NOMO-1 treated with dmso at 0.1 percent for 144 hours (cell line): ENCODE data around the gene FBXW11.

Experiments
- DNase-seq: peaks from one replicate; lab custom pipeline; 2025; ENCODE audit not compliant: unreplicated experiment; lab: John Stamatoyannopoulos, UW

Gene FBXW11

GRCh38 chr5:171872666-171873065, 133.8 kb downstream of the FBXW11 start:
- DNase-seq: no peak

- no peak for DNase-seq
These were observed 134.7 kb downstream of the FBXW11 start for GRCh38 chr5:171871711-171872110.

GRCh38 chr5:171869956-171870355, 136.5 kb downstream of the FBXW11 start:
- DNase-seq: no peak

DNA sequence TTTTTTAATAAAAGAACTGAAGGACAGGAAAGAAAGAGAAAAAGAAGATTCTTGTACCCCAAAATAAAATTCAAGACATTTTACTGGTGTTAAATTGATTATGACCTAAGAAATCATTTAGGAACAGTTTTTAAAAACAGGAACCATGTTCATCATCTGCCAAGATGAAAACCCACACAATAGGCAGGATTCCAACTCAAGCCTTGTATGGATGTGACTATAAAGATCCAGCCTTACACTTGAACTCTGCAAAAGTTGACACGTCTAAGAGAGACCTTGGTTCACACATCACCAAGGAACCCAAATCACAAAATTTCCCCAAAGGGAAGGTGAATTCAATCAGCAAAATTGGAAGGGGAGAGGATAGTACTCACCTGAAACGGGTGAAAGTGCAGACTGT, 138.2 kb downstream of the FBXW11 start:
- DNase-seq: no peak

DNA sequence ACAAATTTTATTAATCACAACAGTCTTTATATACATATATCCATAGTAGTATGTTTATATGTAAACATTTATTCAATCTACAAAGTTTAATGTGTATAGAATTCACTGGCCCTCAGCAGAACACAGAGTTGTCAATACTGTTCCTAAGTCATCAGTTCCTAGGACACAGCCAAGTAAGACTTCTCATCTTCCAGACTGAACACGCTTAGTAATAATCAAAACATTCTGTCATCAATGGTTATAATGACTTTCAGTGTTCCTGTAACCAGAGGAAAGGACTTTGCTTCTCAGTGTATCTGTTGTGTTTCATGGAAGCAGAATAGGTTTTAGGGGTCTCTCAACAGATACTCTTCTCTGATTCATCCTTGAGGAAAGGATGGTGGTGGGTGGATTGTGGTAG, 138.7 kb downstream of the FBXW11 start:
- no peak for DNase-seq

GRCh38 chr5:171865471-171865870, 141.0 kb downstream of the FBXW11 start:
- DNase-seq: no peak

DNA sequence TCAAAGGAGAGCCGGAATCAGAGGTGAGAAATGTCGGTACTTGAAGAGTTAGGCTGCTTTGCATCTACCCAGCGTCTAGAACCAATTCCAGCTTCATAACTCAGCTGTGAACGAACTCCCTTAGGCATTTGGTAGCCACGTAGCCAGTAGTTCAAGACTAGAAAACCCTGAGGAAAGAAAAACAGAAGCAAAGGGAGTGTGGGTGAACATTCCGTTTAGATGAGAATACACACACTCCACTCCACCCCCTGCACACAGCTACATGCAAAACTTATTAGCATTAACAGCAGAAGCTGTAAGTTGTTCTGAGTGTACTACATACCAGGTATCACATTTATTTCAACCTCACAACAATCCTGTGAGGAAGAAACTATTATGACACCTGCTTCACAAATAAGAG, 142.5 kb downstream of the FBXW11 start:
- no peak for DNase-seq

DNA sequence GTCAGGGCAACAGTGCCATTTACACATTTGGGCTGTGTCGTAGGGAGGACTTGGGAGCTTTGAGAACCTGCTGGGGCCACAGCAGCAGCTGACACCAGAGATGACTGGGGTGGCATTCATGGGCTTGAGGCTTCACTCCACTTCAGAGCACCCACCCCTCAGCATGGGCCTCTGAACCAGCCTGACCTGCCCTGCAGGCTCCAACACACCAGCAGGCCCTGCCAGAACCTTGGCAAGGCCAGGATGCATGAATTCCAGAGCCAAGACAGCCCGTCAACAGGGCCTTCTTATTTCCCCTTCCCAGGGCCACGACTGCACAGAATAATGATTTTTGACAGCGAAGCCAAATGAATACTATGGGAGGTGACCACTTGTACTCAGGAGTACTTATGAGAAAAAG, 143.8 kb downstream of the FBXW11 start:
- DNase-seq: no peak

GRCh38 chr5:171861381-171861780, 145.1 kb downstream of the FBXW11 start:
- DNase-seq: no peak

GRCh38 chr5:171858303-171858702, 148.1 kb downstream of the FBXW11 start:
- no peak for DNase-seq

DNA sequence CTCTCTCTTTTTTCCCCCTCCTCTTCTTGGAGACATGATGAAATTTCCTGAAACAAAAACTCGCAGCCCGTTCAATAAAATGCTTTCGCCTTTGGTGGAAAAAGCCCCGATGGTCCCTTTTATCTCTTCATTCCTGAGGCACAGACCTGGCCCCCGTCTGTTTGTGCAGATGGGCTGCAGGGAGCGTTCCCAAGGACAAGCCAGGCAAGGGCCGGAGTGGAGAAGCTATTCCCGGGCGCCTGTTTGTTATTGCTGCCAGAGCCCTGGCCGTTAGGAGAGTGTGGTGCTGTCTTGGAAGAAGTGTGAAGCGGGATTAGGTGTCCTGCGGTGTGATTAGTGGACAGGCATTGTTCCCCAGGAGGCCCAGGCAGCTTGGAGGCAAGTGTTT, 149.0 kb downstream of the FBXW11 start:
- DNase-seq: no peak

GRCh38 chr5:171855798-171856763, 150.4 kb downstream of the FBXW11 start:
- no peak for DNase-seq

GRCh38 chr5:171855265-171855664, 151.2 kb downstream of the FBXW11 start:
- DNase-seq: no peak

- DNase-seq: peak; percentile 17
These were observed 154.2 kb downstream of the FBXW11 start for GRCh38 chr5:171852255-171852681.

DNA sequence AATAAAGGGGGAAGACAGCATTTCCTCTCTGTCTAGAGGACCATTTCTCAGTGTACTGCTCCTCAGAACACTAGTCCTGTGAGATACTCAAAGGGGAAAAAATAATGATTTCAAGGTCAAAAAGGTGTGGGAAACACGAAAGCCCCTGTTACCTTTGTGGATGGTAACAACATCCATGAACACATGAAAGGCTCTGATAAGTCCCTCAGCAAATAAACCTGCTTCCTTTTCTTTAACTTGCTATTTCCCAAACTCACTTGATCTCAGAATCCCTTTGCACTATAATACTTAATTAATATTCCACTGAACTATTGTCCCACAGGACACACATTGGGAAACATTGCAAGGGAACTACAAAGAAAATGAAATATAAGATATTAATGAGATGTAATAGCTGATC, 155.2 kb downstream of the FBXW11 start:
- DNase-seq: no peak

DNA sequence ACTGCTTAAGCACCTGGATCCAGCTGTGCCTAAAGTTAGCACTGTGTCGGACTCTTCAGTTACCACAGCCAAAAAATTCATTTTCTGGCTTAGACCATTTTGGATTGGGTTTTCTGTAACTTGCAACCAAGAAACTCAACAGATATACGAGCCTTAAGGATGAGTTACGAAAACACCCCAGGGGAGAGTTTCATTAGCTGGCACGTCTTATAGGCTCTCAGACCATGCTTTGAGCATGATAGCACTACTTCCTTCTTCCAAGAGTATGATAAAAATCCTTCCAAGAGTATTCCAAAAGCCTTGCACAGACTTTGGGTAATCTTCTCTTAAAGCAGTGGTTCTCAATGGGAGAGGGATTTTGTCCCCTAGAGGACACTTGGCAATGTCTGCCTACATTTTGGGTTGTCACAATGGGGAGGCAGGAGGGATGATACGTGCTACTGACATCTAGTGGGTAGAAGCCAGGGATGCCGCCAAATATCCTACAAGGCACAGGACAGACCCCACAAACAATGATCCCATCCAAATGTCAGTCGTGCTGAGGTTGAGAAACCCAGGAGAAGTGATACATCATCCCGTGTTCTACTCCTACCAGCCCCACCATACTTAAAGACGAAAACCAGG, 156.0 kb downstream of the FBXW11 start:
- DNase-seq: no peak

DNA sequence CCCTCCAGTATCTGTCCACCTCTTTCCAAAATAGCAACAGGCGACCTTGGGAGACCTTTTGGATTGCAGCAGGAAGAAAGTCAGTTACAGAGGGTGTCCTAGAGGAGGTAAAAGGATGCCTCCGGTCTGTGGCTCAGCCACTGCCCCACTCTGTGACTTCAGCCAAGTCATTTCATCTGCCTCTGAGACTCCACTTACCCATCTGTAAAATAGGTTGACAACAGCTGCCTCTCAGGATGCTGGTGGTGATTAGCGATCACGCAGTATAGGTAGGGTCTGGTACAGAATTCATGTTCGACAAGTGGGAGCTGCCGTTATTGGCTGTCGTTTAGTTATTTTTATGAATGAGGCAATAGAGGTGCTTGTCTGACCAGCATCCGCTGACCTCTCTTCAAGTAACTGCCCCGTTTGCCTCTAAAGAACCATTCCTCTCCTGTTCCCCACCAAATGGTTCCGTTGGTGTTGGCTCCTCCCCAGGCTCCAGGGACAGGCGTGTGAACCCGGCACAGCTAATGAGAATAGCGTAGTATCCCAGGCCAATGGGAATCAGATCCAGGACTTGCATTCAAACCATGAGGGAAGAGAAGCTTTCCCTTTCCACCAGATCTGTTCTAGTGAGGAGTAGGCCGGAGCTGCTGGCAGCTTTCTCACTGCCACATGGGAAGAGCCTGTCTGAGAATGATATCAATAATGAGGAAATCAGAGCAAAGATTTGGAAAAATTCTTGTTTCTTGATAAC, 156.7 kb downstream of the FBXW11 start:
- DNase-seq: no peak

GRCh38 chr5:171848911-171849520, 157.4 kb downstream of the FBXW11 start:
- DNase-seq: no peak

DNA sequence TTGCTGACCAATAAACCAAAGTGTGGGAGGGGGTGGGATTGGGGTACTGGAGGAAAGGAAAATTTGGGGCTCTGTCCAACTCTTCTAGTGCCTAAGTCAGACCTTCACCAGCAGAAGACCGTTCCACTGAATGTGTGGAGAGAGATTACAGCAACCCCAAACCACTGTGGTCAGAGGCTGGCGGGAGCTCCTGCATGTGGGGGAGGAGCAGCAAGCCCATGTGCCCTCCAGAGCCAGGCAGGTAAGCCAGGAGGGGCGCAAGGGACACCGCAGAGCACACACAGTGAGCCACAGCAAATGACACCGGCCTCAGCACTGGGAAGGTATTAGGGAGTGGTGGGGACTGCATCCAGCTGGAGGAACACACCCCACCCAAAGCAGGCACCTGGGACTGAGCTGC, 158.0 kb downstream of the FBXW11 start:
- no peak for DNase-seq

GRCh38 chr5:171848006-171848405, 158.4 kb downstream of the FBXW11 start:
- no peak for DNase-seq

DNA sequence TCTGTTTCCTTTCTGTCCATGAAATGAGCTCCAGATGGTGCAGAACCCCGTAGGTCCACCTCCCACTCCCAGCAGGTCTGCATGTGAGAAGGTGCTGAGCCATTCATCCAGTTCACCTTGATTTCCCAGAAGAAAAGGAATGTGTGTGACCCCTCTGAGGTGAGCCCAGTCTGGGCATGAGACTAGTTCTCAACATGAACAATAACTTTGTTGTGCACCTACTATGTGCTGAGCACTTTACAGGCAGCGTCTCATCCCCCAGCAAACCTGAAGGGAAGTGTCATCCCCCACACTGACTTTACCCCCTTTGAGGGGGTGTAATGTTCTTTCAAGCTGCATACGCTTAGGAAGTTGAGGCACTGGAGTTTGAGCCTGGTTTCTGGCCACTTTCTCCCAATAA, 159.4 kb downstream of the FBXW11 start:
- no peak for DNase-seq
